ENCODE data around the gene TPI1.

- no peak for TF ChIP-seq CTCF (IDR thresholded peaks at IDR 0.05; ENCODE audit: poor library complexity)
- no peak for TF ChIP-seq EZH2 (IDR thresholded peaks at IDR 0.05; ENCODE audit: borderline replicate concordance)
- TF ChIP-seq EZH2phosphoT487 (IDR thresholded peaks at IDR 0.05; ENCODE audit: low read depth, severe bottlenecking, unreplicated experiment), result no peak
Measured at GRCh38 chr12:6863586-6864321, 3.6 kb upstream of the TPI1 start.

Measured in hepatocyte (in vitro differentiated cells).